Activated CD8-positive, alpha-beta memory T cell treated with anti-CD3 and anti-CD28 coated beads, Interleukin-2, amount 50 U/mL, for 1 hour (primary cell): ENCODE measurements around the gene MTMR2.
"Not testable (repeated sequence)": the region's sequence is repeated elsewhere in the genome, so short reads cannot be mapped to it uniquely, and the experiment has no call there.

Experiments
- DNase-seq: peaks from one replicate; pipeline ENCODE4 v3.0.0-alpha.2; 2020; ENCODE audit errors: extremely low read depth

Gene MTMR2

GRCh38 chr11:95816037-95816436 lies 107.9 kb downstream of the MTMR2 start:
- DNase-seq = no peak

- not testable (repeated sequence) for DNase-seq
These were observed 112.9 kb downstream of the MTMR2 start for GRCh38 chr11:95811052-95811451.

GRCh38 chr11:95806464-95806863 lies 117.4 kb downstream of the MTMR2 start:
- not testable (repeated sequence) for DNase-seq

- no peak for DNase-seq
These were observed 118.0 kb downstream of the MTMR2 start for GRCh38 chr11:95805869-95806268.

GRCh38 chr11:95803973-95804372 lies 119.9 kb downstream of the MTMR2 start:
- no peak for DNase-seq

GRCh38 chr11:95802806-95803205 lies 121.1 kb downstream of the MTMR2 start:
- DNase-seq = no peak

- no peak for DNase-seq
These were observed 123.5 kb downstream of the MTMR2 start for GRCh38 chr11:95800438-95800837.

GRCh38 chr11:95799546-95799945 lies 124.4 kb downstream of the MTMR2 start:
- no peak for DNase-seq

GRCh38 chr11:95796501-95796900 lies 127.4 kb downstream of the MTMR2 start:
- no peak for DNase-seq

- no peak for DNase-seq
These were observed 128.1 kb downstream of the MTMR2 start for GRCh38 chr11:95795627-95796295.

- DNase-seq = no peak
These were observed 129.8 kb downstream of the MTMR2 start for GRCh38 chr11:95794086-95794485.

GRCh38 chr11:95793116-95793515 lies 130.8 kb downstream of the MTMR2 start:
- no peak for DNase-seq

GRCh38 chr11:95792700-95793099 lies 131.2 kb downstream of the MTMR2 start:
- DNase-seq = no peak

GRCh38 chr11:95792200-95792599 lies 131.7 kb downstream of the MTMR2 start:
- no peak for DNase-seq

- no peak for DNase-seq
These were observed 132.2 kb downstream of the MTMR2 start for GRCh38 chr11:95791709-95792033.

GRCh38 chr11:95790933-95791708 lies 132.8 kb downstream of the MTMR2 start:
- DNase-seq = peak; percentile 17

- DNase-seq = peak; percentile 90
These were observed 133.6 kb downstream of the MTMR2 start, which contains the start of gene CEP57 for GRCh38 chr11:95790123-95790932. CEP57 (plus strand) TSS chr11:95790498; CDS start chr11:95790699, 201 bp downstream.

GRCh38 chr11:95789506-95790122 lies 134.3 kb downstream of the MTMR2 start, which contains the start of gene FAM76B:
FAM76B (minus strand) TSS chr11:95789782; CDS start chr11:95789478, 304 bp downstream.
- peak; percentile 99 for DNase-seq

GRCh38 chr11:95788921-95789505 lies 134.9 kb downstream of the MTMR2 start:
- DNase-seq = no peak
